ENCODE data around the gene TTBK2. TPM values are rescaled to one million over a fixed set of nuclear protein-coding genes. Genes with fewer than 3 reads are reported as not detected.
A peak's percentile ranks its signal among the peaks of the same experiment; 100 is the strongest.
"Not testable (repeated sequence)": the region's sequence is repeated elsewhere in the genome, so short reads cannot be mapped to it uniquely, and the experiment has no call there.

Gene TTBK2
- polyA plus RNA-seq, 4 donors: 9.2 to 14.1 (median 11.0) TPM

- no peak for DNase-seq (ENCODE audit: low read depth in 4 of 4, low spot score in 3 of 4)
Measured at GRCh38 chr15:42772901-42773300, 147.7 kb downstream of the TTBK2 start.

DNA sequence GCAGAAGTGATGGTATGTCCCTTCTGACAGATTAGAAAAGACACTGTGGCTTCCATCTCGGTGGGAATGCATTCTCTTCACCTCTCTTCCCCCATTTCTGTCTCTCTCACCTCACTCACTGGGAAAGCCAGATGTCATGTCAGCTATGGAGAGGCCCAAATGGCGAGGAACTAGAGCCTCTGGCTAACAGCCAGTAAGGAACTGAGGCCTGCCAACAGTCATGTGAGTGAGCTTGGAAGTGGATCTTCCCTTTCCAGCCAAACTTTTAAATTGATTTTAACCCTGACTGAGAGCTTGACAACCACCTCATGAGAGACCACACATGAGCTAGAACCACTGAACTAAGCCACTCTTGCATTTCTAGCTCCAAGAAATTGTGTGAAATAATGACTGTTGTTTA, 148.4 kb downstream of the TTBK2 start:
- DNase-seq (ENCODE audit: low read depth in 4 of 4, low spot score in 3 of 4): no peak

- not testable (repeated sequence) for DNase-seq (ENCODE audit: low read depth in 4 of 4, low spot score in 3 of 4)
Measured at GRCh38 chr15:42766109-42766508, 154.5 kb downstream of the TTBK2 start.

- not testable (repeated sequence) for DNase-seq (ENCODE audit: low read depth in 4 of 4, low spot score in 3 of 4)
Measured at GRCh38 chr15:42764154-42764731, 156.3 kb downstream of the TTBK2 start.

- DNase-seq (ENCODE audit: low read depth in 4 of 4, low spot score in 3 of 4): not testable (repeated sequence)
Measured at GRCh38 chr15:42761813-42762212, 158.8 kb downstream of the TTBK2 start.

DNA sequence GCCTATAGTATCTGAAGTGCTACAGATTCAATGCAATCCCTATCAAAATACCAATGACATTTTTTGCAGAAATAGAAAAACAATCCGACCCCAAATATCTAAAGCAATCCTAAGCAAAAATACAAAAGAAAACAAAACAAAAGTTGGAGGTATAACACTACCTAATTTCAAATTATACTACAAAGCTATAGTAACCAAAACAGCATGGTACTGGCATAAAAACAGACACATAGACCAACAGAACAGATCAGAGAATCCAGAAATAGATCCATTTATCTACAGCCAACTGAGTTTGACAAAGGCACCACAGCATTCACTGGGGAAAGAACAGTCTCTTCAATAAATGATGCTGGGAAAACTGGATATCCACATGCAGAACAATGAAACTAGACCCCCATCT, 159.8 kb downstream of the TTBK2 start:
- no peak for DNase-seq (ENCODE audit: low read depth in 4 of 4, low spot score in 3 of 4)

GRCh38 chr15:42759093-42759492, 161.5 kb downstream of the TTBK2 start:
- no peak for DNase-seq (ENCODE audit: low read depth in 4 of 4, low spot score in 3 of 4)

- DNase-seq (ENCODE audit: low read depth in 4 of 4, low spot score in 3 of 4): no peak
Measured at GRCh38 chr15:42750306-42750705, 170.3 kb downstream of the TTBK2 start.

DNA sequence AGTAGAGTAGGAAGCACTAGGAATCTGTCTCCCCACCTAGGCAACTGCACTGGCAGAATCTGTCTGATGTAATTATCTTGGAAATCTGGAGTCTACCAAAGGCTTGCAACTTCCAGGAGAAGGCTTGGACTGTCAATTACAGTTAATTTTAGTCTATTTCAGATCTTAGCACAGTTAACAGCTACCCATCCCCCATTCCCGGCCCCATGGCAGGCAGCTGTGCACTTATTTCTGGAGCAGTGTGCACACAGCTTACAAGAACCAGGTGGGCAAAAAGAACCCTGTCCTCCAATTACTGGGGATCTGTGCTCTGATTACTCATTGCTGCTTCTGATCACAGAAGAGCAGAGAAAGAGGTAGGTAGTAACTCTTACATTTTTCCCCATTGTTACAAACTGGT, 171.3 kb downstream of the TTBK2 start:
- DNase-seq (ENCODE audit: low read depth in 4 of 4, low spot score in 3 of 4): no peak

- DNase-seq (ENCODE audit: low read depth in 4 of 4, low spot score in 3 of 4): no peak
Measured at GRCh38 chr15:42744195-42744594, 176.4 kb downstream of the TTBK2 start.

- DNase-seq (ENCODE audit: low read depth in 4 of 4, low spot score in 3 of 4): no peak
Measured at GRCh38 chr15:42742149-42742548, 178.4 kb downstream of the TTBK2 start.

DNA sequence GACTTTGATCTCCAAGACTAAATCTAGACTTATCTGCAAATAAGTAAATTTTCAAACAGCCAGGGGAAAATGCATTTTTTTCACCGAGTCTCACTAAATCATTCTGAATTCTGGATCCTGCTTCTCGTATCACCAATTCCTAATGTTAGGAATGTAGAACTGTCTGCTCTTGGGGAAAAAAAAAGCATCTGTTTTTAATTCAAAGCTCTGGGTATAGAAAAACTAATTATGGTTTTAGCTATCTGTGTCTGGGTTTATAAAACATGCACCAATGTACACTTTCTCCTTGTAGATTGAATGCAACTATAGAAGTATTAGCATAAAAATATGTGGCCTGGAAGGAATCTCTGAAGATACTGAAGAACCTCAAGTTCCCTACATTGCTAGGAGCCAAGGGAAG, 178.9 kb downstream of the TTBK2 start:
- no peak for DNase-seq (ENCODE audit: low read depth in 4 of 4, low spot score in 3 of 4)

DNA sequence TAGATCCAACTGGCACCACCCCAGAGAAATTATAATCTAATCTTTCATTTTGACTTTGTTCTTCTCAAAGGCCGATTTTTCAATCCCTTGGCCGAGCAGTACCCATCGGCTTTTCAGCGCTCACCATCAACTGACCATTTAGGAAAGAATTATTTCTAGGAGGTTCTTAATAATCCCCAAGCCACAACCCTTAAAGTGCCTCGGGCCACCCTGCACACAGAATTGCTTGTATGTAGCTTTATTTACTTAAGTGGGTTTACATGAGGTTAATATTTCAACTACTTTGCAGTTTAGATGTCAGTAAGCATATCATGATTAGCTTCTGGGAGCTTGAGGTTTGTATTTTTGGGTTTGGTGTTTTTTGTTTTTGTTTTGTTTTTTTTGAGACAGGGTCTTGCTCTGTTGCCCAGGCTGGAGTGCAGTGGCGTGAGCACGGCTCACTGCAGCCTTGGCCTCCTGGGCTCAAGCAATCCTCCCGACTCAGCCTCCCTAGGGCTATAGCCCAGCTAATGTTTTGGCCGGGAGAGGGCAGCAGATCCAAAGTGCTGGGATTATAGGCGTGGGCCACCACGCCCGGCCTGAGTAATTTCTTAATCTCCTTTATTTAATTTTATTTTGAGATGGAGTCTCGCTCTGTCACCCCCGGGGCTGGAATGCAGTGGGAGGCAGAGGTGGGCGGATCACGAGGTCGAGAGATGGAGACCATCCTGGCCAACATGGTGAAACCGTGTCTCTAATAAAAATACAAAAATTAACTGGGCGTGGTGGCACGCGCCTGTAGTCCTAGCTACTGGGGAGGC, 182.8 kb downstream of the TTBK2 start:
- no peak for DNase-seq (ENCODE audit: low read depth in 4 of 4, low spot score in 3 of 4)

- peak; percentile 57 to 76 (median 72) for DNase-seq (ENCODE audit: low read depth in 4 of 4, low spot score in 3 of 4)
Measured at GRCh38 chr15:42736793-42737528, 183.6 kb downstream of the TTBK2 start, which contains the start of gene CDAN1. Gene CDAN1, minus strand, starts transcription at chr15:42737128. Its CDS starts 26 bp downstream, at chr15:42737102.

DNA sequence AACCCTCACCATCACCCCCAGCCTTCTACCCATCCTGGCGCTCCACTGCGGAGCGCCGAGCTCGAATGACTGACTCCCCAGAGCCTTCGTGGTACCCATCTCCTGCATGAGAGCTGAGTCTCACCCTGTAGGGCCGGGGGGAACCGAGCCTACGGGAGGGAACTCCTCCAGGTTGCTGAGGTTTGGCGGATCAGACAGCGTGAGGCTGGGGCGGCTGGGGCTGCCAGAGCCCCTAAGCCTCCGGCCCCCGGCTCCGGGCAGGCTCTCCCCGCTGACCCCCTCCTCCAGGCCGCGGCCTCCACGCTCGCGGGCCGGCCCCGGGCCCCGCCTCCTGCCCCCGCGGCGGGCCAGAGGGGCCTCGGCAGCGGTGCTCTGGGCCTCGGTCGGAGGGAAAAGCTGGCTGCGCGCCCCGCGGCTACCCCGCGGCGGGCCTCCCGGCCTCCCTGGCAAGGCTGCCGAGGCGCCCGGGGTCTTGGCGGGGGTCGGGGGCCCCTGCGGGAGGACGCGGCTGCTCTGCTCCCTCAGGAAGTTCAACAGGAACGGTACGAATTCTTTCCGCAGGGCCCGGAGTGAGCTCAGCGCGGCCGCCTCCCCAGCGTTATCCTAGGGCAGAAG, 184.3 kb downstream of the TTBK2 start:
- no peak for DNase-seq (ENCODE audit: low read depth in 4 of 4, low spot score in 3 of 4)

- no peak for DNase-seq (ENCODE audit: low read depth in 4 of 4, low spot score in 3 of 4)
Measured at GRCh38 chr15:42735382-42736165, 185.0 kb downstream of the TTBK2 start.

- no peak for DNase-seq (ENCODE audit: low read depth in 4 of 4, low spot score in 3 of 4)
Measured at GRCh38 chr15:42734076-42734672, 186.4 kb downstream of the TTBK2 start.

- no peak for DNase-seq (ENCODE audit: low read depth in 4 of 4, low spot score in 3 of 4)
Measured at GRCh38 chr15:42733027-42733426, 187.6 kb downstream of the TTBK2 start.

- DNase-seq (ENCODE audit: low read depth in 4 of 4, low spot score in 3 of 4): no peak
Measured at GRCh38 chr15:42732095-42732827, 188.3 kb downstream of the TTBK2 start.
